ENCODE data around the gene NFATC1.

The NFATC1 gene

GRCh38 chr18:79397247-79397829, 1.6 kb downstream of the NFATC1 start:
- no peak for ATAC-seq (ENCODE audit: insufficient read depth, low read depth)
- no peak overlapping the region for H3K9ac ChIP-seq (ENCODE audit: low read depth, low read length)
- TF ChIP-seq EZH2 (IDR thresholded peaks at IDR 0.05; ENCODE audit: borderline replicate concordance, low read depth, low read length, severe bottlenecking), result no peak
- TF ChIP-seq CTCF (IDR thresholded peaks at IDR 0.05; ENCODE audit: borderline replicate concordance, extremely low read depth, low read length, poor library complexity, severe bottlenecking), result no peak
- H3K9me3 ChIP-seq (ENCODE audit: insufficient read depth, low read length, severe bottlenecking), result no peaks in the 10 kb centered on the region
- H3K4me2 ChIP-seq (ENCODE audit: insufficient read depth, low read length), result no peak overlapping the region
- no peak overlapping the region for H3K27ac ChIP-seq (ENCODE audit: low read length)
- H3K36me3 ChIP-seq (ENCODE audit: insufficient read depth, low read length), result no peaks in the 10 kb centered on the region
- no peak for DNase-seq
- H4K20me1 ChIP-seq (ENCODE audit: insufficient read depth, low read length), result peaks cover 9% of the 10 kb centered on the region; the same call in 1 of the 2 replicates
- peaks cover 17% of the 10 kb centered on the region for H3K27me3 ChIP-seq (ENCODE audit: insufficient read depth, low read length, poor library complexity)
- peaks cover 60% of the 10 kb centered on the region for H3K4me1 ChIP-seq (ENCODE audit: insufficient read depth, low read length)
- 0 out of 2 replicates have a peak, but pooled peaks cover 5% of the 10 kb centered on the region for H3K79me2 ChIP-seq (ENCODE audit: insufficient read depth, low read length)
- H3K4me3 ChIP-seq (ENCODE audit: low read depth in 1 of 2, low read length in 2 of 2), result no peak overlapping the region
- H2AFZ ChIP-seq (ENCODE audit: low read depth, low read length), result no peak overlapping the region

- Histone ChIP-seq H3K9me3 (ENCODE audit: insufficient read depth, low read length, severe bottlenecking) (no peaks in the 10 kb centered on the region), H3K4me1 (ENCODE audit: insufficient read depth, low read length) (peaks cover 59% of the 10 kb centered on the region), H2AFZ (ENCODE audit: low read depth, low read length) (no peak overlapping the region), H3K27me3 (ENCODE audit: insufficient read depth, low read length, poor library complexity) (peaks cover 14% of the 10 kb centered on the region), H3K36me3 (ENCODE audit: insufficient read depth, low read length) (no peaks in the 10 kb centered on the region), H3K4me2 (ENCODE audit: insufficient read depth, low read length) (no peak overlapping the region), H4K20me1 (ENCODE audit: insufficient read depth, low read length) (peaks cover 14% of the 10 kb centered on the region), H3K9ac (ENCODE audit: low read depth, low read length) (no peak overlapping the region), H3K4me3 (ENCODE audit: low read depth in 1 of 2, low read length in 2 of 2) (no peak overlapping the region), H3K79me2 (ENCODE audit: insufficient read depth, low read length) (0 out of 2 replicates have a peak, but pooled peaks cover 5% of the 10 kb centered on the region), H3K27ac (ENCODE audit: low read length) (no peak overlapping the region)
- ATAC-seq (ENCODE audit: insufficient read depth, low read depth) (no peak), DNase-seq (no peak)
- no peak for TF ChIP-seq EZH2 (IDR thresholded peaks at IDR 0.05; ENCODE audit: borderline replicate concordance, low read depth, low read length, severe bottlenecking)
- no peak for TF ChIP-seq CTCF (IDR thresholded peaks at IDR 0.05; ENCODE audit: borderline replicate concordance, extremely low read depth, low read length, poor library complexity, severe bottlenecking)
Measured at GRCh38 chr18:79397830-79398761, 2.4 kb downstream of the NFATC1 start.

- Histone ChIP-seq H3K4me2 (ENCODE audit: insufficient read depth, low read length) (peak overlapping the region; percentile 72), H3K9me3 (ENCODE audit: insufficient read depth, low read length, severe bottlenecking) (no peaks in the 10 kb centered on the region), H3K4me1 (ENCODE audit: insufficient read depth, low read length) (peaks cover 53% of the 10 kb centered on the region), H3K36me3 (ENCODE audit: insufficient read depth, low read length) (no peaks in the 10 kb centered on the region), H2AFZ (ENCODE audit: low read depth, low read length) (peak overlapping the region; percentile 60), H3K9ac (ENCODE audit: low read depth, low read length) (peak overlapping the region; percentile 81), H3K4me3 (ENCODE audit: low read depth in 1 of 2, low read length in 2 of 2) (peak overlapping the region; percentile 39 to 56; a peak in 3 of 4 replicates), H3K79me2 (ENCODE audit: insufficient read depth, low read length) (peaks cover 10% of the 10 kb centered on the region), H3K27ac (ENCODE audit: low read length) (peak overlapping the region; percentile 16; the same call in 1 of the 2 replicates), H4K20me1 (ENCODE audit: insufficient read depth, low read length) (peaks cover 19% of the 10 kb centered on the region), H3K27me3 (ENCODE audit: insufficient read depth, low read length, poor library complexity) (peaks cover 4% of the 10 kb centered on the region)
- DNase-seq, result no peak
- ATAC-seq (ENCODE audit: insufficient read depth, low read depth), result no peak
- no peak for TF ChIP-seq EZH2 (IDR thresholded peaks at IDR 0.05; ENCODE audit: borderline replicate concordance, low read depth, low read length, severe bottlenecking)
- no peak for TF ChIP-seq CTCF (IDR thresholded peaks at IDR 0.05; ENCODE audit: borderline replicate concordance, extremely low read depth, low read length, poor library complexity, severe bottlenecking)
Measured at GRCh38 chr18:79399275-79400081, 3.7 kb downstream of the NFATC1 start.

Measured in DND-41 (cell line).